ENCODE data around the gene PSME1. TPM values are rescaled to one million over a fixed set of nuclear protein-coding genes. Genes with fewer than 3 reads are reported as not detected.

PSME1 gene
- total RNA-seq, 2 experiments from 2014 or later: 149 to 187 TPM

DNA sequence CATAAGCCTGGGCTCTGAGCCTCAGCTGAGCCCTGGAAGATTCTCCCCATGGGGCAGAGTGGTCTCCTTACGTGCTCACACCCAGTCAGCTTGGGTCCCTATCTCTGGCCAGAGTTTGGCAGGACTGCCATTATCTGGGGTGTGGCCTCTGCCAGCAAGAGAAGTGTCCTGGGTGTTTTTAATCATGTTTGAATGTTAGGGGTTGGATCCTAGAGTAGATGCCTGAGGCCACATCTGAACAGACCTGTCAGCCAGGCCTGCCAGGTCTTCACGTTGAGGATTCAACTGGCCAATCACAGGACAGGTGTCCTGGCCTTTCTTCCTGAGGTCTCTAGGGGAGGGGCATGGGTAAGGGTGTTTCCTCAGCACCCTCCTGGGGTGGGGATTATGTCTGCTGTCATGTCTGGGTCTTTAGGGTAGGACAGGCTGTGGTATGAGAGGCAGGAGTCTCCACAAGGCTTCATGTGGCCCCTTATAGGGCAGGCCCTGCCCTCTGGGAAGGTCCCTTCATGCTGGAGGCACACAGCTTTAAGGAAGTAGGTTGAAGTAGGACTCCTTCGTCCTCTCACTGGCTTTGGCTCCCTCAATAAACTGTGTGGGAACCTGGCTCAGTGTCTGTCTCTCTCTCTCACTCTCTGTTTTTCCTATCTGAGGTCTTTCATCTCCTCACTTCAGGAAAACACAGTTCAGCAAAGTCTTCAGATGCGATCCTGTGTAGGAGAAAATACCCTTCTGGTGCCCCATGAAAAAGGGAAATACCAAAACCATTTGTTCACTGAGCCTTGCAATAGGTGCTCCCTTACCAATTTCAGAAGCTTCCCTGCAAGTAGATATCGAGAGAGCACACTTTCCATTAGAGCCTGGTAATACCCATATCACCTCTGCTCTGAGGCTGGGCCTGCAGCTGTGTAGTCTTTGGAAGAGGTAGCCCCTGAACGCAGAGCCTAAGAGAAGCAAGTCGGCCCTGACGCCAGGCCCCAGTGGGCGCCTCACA lies 12.3 kb upstream of the PSME1 start:
- H3K9me2 ChIP-seq (ENCODE audit: insufficient read depth, low read length): no peaks in the 10 kb centered on the region
- no peak overlapping the region for H2AFZ ChIP-seq (ENCODE audit: low read length)
- no peaks in the 10 kb centered on the region for H3K9me3 ChIP-seq (ENCODE audit: low read length)
- H3K36me3 ChIP-seq (ENCODE audit: insufficient read depth, low read length): peaks cover 42% of the 10 kb centered on the region
- POLR2A ChIA-PET: interaction anchor here (0.7 to 1.3 kb wide), 3 partner anchors 9 to 15 kb away, joined by 3 to 8 read pairs (median 3); partner anchors contain the start of genes DCAF11, NRL and PSME1
- no peaks in the 10 kb centered on the region for H3K79me2 ChIP-seq (ENCODE audit: insufficient read depth, low read depth, low read length)
- H3K4me1 ChIP-seq (ENCODE audit: insufficient read depth, low read length, poor library complexity, severe bottlenecking): peaks cover 14% of the 10 kb centered on the region
- no peak for TF ChIP-seq EZH2phosphoT487 (IDR thresholded peaks at IDR 0.05; ENCODE audit: borderline replicate concordance, low read depth, low read length)
- TF ChIP-seq, protein P1, sequence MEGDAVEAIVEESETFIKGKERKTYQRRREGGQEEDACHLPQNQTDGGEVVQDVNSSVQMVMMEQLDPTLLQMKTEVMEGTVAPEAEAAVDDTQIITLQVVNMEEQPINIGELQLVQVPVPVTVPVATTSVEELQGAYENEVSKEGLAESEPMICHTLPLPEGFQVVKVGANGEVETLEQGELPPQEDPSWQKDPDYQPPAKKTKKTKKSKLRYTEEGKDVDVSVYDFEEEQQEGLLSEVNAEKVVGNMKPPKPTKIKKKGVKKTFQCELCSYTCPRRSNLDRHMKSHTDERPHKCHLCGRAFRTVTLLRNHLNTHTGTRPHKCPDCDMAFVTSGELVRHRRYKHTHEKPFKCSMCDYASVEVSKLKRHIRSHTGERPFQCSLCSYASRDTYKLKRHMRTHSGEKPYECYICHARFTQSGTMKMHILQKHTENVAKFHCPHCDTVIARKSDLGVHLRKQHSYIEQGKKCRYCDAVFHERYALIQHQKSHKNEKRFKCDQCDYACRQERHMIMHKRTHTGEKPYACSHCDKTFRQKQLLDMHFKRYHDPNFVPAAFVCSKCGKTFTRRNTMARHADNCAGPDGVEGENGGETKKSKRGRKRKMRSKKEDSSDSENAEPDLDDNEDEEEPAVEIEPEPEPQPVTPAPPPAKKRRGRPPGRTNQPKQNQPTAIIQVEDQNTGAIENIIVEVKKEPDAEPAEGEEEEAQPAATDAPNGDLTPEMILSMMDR (conservative IDR thresholded peaks at IDR 0.05; ENCODE audit: low read length): no peak
- TSS peak; percentile 70 for BruUV-seq (replicated peaks)
- H3K27ac ChIP-seq (ENCODE audit: low read depth, low read length, poor library complexity, severe bottlenecking): no peak overlapping the region
- intact Hi-C loops (cut with micrococcal nuclease; ENCODE audit: unreplicated experiment): no loop called here
- no peak for DNase-seq (ENCODE audit: low spot score)
- no peak overlapping the region for H3K4me2 ChIP-seq (ENCODE audit: low read length)
- no peaks in the 10 kb centered on the region for H4K20me1 ChIP-seq (ENCODE audit: insufficient read depth, low read length)
- H3K4me3 ChIP-seq (ENCODE audit: low read depth, low read length, poor library complexity, severe bottlenecking): no peak overlapping the region
- CTCF ChIA-PET (ENCODE audit: unreplicated experiment): interaction anchor here (1.4 kb wide), 1 partner anchor 9 kb away, joined by 5 read pairs; the partner anchor contains the start of genes DCAF11 and NRL

DNA sequence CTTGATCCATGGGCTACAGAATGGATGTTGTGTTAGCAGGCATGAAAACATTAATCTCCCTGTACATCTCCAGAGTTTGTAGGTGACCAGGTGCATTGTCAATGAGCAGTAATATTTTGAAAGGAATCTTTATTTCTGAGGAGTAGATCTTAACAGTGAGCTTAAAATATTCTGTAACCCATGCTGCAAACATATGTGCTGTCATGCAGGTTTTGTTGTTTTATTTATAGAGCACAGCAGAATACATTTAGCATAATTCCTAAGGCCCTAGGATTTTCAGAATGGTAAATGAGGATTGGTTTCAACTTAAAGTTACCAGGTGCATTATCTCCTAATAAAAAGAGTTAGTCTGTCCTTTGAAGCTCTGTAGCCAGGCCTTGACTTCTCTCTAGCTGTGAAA lies 9.1 kb upstream of the PSME1 start:
- POLR2A ChIA-PET: interaction anchor here (0.7 to 1.8 kb wide), 7 partner anchors 8 to 920 kb away, joined by 3 to 10 read pairs (median 3); partner anchors contain the start of genes DCAF11, NRL and PSME1

More for the DNA sequence above, 9.1 kb upstream of the PSME1 start:
- H3K4me3 ChIP-seq (ENCODE audit: low read depth, low read length, poor library complexity, severe bottlenecking): no peak overlapping the region
- no peaks in the 10 kb centered on the region for H3K79me2 ChIP-seq (ENCODE audit: insufficient read depth, low read depth, low read length)
- no peaks in the 10 kb centered on the region for H4K20me1 ChIP-seq (ENCODE audit: insufficient read depth, low read length)
- H3K27ac ChIP-seq (ENCODE audit: low read depth, low read length, poor library complexity, severe bottlenecking): no peak overlapping the region
- H3K9me3 ChIP-seq (ENCODE audit: low read length): no peaks in the 10 kb centered on the region
- H3K36me3 ChIP-seq (ENCODE audit: insufficient read depth, low read length): peaks cover 15% of the 10 kb centered on the region; the same call in 1 of the 2 replicates
- H2AFZ ChIP-seq (ENCODE audit: low read length): no peak overlapping the region
- CTCF ChIA-PET (ENCODE audit: unreplicated experiment): no interaction called here
- no peak overlapping the region for H3K4me2 ChIP-seq (ENCODE audit: low read length)
- BruUV-seq (replicated peaks): no TSS peak
- intact Hi-C loops (cut with micrococcal nuclease; ENCODE audit: unreplicated experiment): no loop called here
- peaks cover 14% of the 10 kb centered on the region for H3K4me1 ChIP-seq (ENCODE audit: insufficient read depth, low read length, poor library complexity, severe bottlenecking)
- TF ChIP-seq, protein P1 (conservative IDR thresholded peaks at IDR 0.05; ENCODE audit: low read length): no peak
- no peak for TF ChIP-seq EZH2phosphoT487 (IDR thresholded peaks at IDR 0.05; ENCODE audit: borderline replicate concordance, low read depth, low read length)
- H3K9me2 ChIP-seq (ENCODE audit: insufficient read depth, low read length): no peaks in the 10 kb centered on the region
- no peak for DNase-seq (ENCODE audit: low spot score)
